ENCODE data around the gene DCHS2. TPM values are rescaled to one million over a fixed set of nuclear protein-coding genes. Genes with fewer than 3 reads are reported as not detected.

DCHS2 gene
- total RNA-seq, 4 donors from 2014 or later, result under 0.01 TPM; not detected in 3

DNA sequence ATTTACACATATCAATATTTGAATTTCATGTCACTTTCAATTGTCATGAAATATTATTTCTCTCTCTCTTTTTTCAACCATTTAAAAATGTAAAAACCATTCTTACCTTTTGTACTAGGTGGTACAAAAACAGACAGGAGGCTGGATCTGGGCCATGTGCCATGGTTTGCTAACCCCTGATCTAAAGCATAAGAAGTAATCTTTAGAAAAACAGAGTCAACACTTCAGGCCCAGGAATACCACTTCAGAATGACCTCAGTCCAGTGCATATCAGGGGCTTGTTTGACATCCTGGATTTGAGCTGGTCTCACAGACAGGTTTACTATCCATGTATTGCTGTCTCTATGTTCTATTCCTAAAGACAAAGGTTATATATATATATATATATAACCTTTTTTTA, 102.5 kb downstream of the DCHS2 start:
- no peak overlapping the region for H3K4me3 ChIP-seq
- DNase-seq (ENCODE audit: low spot score in 2 of 2), result no peak
- H3K27ac ChIP-seq, result no peak overlapping the region
- no peaks in the 10 kb centered on the region for H3K36me3 ChIP-seq
- no peak for TF ChIP-seq POLR2A (IDR thresholded peaks at IDR 0.05)
- TF ChIP-seq, protein P1, sequence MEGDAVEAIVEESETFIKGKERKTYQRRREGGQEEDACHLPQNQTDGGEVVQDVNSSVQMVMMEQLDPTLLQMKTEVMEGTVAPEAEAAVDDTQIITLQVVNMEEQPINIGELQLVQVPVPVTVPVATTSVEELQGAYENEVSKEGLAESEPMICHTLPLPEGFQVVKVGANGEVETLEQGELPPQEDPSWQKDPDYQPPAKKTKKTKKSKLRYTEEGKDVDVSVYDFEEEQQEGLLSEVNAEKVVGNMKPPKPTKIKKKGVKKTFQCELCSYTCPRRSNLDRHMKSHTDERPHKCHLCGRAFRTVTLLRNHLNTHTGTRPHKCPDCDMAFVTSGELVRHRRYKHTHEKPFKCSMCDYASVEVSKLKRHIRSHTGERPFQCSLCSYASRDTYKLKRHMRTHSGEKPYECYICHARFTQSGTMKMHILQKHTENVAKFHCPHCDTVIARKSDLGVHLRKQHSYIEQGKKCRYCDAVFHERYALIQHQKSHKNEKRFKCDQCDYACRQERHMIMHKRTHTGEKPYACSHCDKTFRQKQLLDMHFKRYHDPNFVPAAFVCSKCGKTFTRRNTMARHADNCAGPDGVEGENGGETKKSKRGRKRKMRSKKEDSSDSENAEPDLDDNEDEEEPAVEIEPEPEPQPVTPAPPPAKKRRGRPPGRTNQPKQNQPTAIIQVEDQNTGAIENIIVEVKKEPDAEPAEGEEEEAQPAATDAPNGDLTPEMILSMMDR (IDR thresholded peaks at IDR 0.05), result no peak
- TF ChIP-seq EP300 (IDR thresholded peaks at IDR 0.05), result no peak
- H3K27me3 ChIP-seq, result no peaks in the 10 kb centered on the region
- H3K9me3 ChIP-seq, result no peaks in the 10 kb centered on the region
- no peaks in the 10 kb centered on the region for H3K4me1 ChIP-seq

DNA sequence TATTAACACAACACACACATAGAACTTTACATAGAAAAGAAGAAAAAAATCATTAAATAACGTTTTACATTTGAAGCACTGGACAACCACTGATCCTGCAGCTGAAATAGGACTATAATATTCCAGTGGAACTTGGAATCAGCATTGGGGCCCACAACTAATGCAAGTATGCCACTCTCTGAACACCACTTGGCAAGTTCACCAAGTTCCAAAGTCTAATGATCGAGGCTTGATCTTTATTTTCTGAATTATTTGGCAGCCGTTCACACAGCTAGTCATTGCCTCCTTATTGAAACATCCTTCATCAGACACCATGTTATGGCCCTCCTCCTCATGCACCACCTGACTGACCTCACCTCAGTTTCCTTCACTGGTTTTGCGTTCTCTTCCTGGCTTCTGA, 107.6 kb downstream of the DCHS2 start:
- Histone ChIP-seq H3K27ac (no peak overlapping the region), H3K36me3 (no peaks in the 10 kb centered on the region), H3K4me1 (no peaks in the 10 kb centered on the region), H3K9me3 (peaks cover 0 to 8% (median 0%) of the 10 kb centered on the region in 4 donors), H3K4me3 (no peak overlapping the region), H3K27me3 (no peaks in the 10 kb centered on the region)
- DNase-seq (ENCODE audit: low spot score in 2 of 2), result no peak
- WGBS, 2 donors, result 84 to 85% methylated on average over 4 of the region's 4 CpGs
- TF ChIP-seq, protein P1 (IDR thresholded peaks at IDR 0.05), result no peak
- TF ChIP-seq EP300 (IDR thresholded peaks at IDR 0.05), result no peak
- no peak for TF ChIP-seq POLR2A (IDR thresholded peaks at IDR 0.05)

DNA sequence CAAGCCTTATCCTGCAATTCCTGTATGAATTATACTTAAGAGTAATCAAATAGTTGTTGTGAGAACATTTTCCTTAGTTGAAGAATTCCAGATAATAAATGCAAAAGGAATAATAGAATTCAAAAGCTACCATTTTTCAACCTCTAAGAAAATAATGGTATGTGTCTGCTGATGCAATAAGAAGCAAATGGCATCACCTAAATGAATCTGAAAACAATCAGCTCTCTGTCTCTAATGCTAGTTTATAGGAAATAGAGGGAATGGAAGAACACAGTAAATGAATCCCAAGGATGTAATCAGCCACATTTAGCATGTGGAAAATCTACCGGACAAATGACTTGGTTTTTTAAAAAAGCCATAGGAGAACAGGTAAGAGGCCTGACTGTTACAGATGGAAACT, 115.1 kb downstream of the DCHS2 start:
- Histone ChIP-seq H3K4me3 (no peak overlapping the region), H3K27ac (no peak overlapping the region), H3K36me3 (no peaks in the 10 kb centered on the region), H3K4me1 (no peaks in the 10 kb centered on the region), H3K9me3 (peaks cover 0 to 3% (median 0%) of the 10 kb centered on the region in 4 donors), H3K27me3 (no peaks in the 10 kb centered on the region)
- no peak for TF ChIP-seq EP300 (IDR thresholded peaks at IDR 0.05)
- TF ChIP-seq, protein P1 (IDR thresholded peaks at IDR 0.05), result no peak
- no peak for TF ChIP-seq POLR2A (IDR thresholded peaks at IDR 0.05)
- no peak for DNase-seq (ENCODE audit: low spot score in 2 of 2)
- whole genome bisulfite sequencing, 2 donors, result 46 to 50% methylated on average over 1 of the region's 1 CpG

DNA sequence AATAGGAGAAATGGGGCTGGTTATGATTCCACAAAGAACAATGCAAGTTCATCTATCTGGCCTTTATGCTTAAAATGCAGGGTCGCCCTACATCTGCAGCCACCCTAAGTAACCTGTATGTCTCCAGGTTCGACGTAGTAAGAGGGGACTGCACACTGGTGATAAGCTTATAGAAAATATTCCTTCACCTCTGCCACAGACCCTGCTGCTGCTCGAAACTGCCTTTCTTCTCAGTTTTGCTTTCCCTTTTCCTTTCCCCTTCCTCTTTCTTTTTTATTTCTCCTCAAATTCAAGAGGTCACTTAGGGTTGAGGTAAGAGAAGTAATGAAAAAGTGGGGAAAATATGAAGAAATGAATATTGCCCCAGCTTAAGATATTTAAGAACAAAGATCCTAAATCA, 123.5 kb downstream of the DCHS2 start:
- Histone ChIP-seq H3K27ac (no peak overlapping the region), H3K4me1 (peaks cover 0 to 21% (median 0%) of the 10 kb centered on the region in 4 donors), H3K27me3 (no peaks in the 10 kb centered on the region), H3K4me3 (no peak overlapping the region), H3K36me3 (no peaks in the 10 kb centered on the region), H3K9me3 (no peaks in the 10 kb centered on the region)
- WGBS, 2 donors, result 79 to 81% methylated on average over 4 of the region's 4 CpGs
- no peak for DNase-seq (ENCODE audit: low spot score in 2 of 2)
- no peak for TF ChIP-seq POLR2A (IDR thresholded peaks at IDR 0.05)
- TF ChIP-seq, protein P1 (IDR thresholded peaks at IDR 0.05), result no peak
- no peak for TF ChIP-seq EP300 (IDR thresholded peaks at IDR 0.05)

DNA sequence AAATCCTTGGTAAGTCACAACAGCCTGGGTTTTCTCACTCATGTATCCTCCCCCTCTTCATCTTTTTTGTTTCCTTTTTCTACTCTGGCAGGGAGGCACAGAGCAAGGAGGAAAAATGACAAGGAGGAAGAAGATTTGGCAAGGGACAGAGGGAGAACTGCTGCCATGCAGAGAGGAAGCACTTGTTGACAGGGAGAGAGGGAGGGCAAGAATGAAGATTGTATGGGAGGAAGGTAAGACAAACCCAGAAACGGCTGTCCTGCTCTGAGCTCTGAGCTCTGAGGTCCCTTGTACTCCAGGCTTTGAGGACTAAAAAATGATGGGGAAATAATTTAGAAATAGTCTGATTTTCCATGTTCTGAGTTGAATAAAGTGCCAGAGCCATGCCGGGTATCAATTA, 123.9 kb downstream of the DCHS2 start:
- no peak for DNase-seq (ENCODE audit: low spot score in 2 of 2)
- Histone ChIP-seq H3K36me3 (no peaks in the 10 kb centered on the region), H3K27ac (no peak overlapping the region), H3K4me1 (peaks cover 0 to 21% (median 0%) of the 10 kb centered on the region in 4 donors), H3K4me3 (no peak overlapping the region), H3K27me3 (no peaks in the 10 kb centered on the region), H3K9me3 (no peaks in the 10 kb centered on the region)
- 67 to 69% methylated on average over 2 of the region's 2 CpGs for WGBS, 2 donors
- TF ChIP-seq EP300 (IDR thresholded peaks at IDR 0.05), result no peak
- TF ChIP-seq, protein P1 (IDR thresholded peaks at IDR 0.05), result no peak
- TF ChIP-seq POLR2A (IDR thresholded peaks at IDR 0.05), result no peak

All from tibial nerve (tissue), 4 donors.